Stimulated activated CD8-positive, alpha-beta memory T cell treated with anti-CD3 and anti-CD28 coated beads, Interleukin-2, amount 100 ng/mL, for 1 hour (primary cell): Measurements from ENCODE around the gene KRT32.

Source experiments
- DNase-seq, 2 donors: peaks; one replicate each; pipeline ENCODE4 v3.0.0-alpha.2; 2020; ENCODE audit warnings: low read depth in 2 of 2

KRT32 gene

DNA sequence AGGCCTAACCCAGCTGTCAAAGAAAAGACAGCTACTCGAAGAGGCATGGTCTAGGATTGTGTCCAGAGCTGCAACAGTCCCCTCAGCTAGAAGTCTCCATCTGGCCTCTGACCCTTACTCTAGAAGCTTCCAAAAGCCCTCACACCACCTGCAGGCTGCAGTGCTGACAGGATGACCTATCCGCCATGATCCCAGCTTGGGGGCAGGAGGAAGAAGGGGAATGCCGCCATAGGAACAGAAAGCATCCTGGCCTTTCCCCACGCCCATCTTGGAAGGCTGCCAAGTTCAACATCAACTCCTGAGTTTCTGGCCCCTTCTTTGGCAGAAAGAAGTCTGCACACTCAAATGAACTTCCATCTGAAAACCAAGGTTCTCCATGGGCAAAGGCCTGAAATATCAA, 25.6 kb upstream of the KRT32 start:
- DNase-seq, result no peak

DNA sequence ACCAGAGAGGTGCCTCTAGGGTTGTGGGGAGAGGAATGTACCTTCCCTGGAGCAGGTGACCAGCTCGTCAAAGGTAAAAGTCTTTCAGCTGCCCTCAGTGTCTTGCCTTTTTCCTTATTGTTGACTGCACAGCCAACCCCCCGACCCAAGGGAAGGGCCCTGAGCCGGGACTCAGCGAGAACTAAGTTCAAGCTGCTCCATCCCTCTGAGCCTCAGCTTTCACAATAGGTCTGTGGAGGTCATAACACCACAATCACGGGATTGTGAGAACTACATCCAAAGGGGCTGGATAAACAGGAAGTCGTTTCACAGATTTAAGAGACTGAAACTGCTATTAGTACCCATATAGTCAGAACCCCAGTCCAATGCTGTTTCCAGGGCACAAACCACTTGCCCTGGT, 25.2 kb upstream of the KRT32 start:
- no peak for DNase-seq

- DNase-seq, result no peak
Measured at GRCh38 chr17:41491476-41491875, 24.3 kb upstream of the KRT32 start.

- DNase-seq, result no peak
Measured at GRCh38 chr17:41490000-41490990, 23.1 kb upstream of the KRT32 start.

- DNase-seq, result no peak
Measured at GRCh38 chr17:41489531-41489930, 22.3 kb upstream of the KRT32 start, which contains the start of gene KRT36. Gene KRT36, minus strand, starts transcription at chr17:41489910. Its CDS starts 46 bp downstream, at chr17:41489864.

DNA sequence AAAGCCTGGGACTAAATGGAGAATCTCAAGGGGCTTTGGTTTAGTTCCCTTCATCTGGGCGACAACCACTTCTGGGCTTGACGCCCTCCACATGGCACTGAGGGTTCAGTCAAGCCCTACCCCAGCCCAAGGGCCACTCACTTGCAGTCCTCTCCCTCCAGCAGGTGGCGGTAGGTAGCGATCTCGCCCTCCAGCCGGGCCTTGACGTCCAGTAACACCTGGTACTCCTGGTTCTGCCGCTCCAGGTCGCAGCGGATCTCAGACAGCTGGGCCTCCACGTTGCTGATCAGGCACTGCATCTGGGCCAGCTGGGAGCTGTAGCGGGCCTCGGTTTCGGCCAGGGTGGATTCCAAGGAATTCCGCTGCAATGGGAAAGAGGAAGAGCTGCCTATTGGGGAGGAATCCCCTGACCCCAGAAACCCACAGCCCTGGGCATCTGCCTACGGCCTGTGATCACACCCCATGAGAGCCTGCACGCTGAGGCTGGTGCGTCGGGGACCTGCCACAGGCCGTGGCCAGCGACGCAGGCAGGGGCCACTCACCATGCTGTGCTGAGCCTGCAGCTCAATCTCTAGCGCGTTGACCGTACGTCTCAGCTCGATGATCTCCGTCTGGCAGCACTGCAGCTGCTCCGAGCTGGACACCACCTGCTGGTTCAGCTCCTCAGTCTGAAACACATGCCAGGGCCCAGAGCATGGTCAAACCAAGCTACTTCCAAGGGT, 19.8 kb upstream of the KRT32 start:
- no peak for DNase-seq

DNA sequence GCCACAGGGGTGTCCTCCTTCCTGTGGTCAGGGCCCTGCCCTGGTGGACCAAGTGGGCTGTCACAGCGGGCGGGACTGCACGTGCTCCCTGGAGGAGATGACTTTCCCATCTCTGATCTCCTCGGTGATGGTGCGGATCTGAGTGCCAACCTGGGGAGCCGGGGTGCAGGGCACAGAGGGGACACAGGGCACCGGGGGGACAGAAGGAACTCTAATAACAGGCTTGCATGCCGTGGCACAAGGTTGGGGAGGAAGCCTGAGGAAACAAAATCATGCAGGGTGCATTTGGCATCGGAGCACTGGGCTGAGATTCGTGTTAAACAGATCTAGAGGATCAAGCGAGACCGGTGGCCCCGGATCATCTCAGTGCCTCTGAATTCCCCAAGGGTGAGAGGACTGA, 19.1 kb upstream of the KRT32 start:
- no peak for DNase-seq

DNA sequence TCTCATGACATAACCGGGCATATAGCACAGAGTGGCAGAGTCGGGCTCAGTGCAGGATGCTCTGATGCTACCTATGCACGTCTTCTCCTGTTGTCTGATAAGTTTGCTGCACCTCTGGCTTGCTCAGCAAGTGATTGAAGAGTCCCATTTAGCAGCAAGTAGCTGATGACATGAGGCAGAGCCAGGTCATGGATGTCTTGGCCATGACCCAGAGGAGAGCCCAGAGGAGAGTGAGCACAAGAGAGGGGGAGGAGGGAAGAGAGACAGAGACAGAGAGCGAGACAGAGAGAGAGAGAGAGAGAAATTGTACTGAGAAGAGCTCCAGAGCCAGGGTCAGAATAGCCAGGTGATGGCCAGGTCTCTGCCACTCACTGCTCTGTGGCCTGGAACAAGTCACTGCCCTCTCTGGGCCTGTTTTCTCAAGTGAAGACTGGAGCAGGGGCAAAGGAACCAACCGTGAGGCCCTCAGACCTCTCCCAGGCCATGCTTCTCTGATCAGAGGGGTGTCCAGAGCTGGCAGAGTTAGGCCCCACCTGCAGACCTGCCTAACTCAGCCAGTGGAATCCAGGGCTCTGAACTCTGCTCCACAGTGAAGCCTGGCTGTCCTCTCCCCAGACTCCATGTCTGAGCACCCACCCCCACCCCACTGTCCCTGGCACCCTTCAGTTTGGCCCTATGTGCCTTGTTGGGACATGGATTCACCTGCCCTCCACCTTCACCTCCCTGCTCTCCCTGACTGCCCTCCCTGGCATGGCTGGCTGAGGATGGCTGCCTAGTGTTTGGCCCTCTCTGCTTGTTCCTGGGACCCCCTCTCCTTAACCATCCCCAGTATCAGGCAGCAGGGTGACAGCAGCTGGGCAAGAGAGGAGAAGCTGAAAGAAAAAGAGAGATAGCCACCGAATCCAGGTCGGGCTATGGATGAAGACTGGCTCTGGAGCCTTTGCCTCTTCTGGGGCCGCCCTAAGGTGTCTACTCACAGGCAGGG, 18.0 kb upstream of the KRT32 start:
- no peak for DNase-seq

- DNase-seq, result no peak
Measured at GRCh38 chr17:41483991-41484826, 17.0 kb upstream of the KRT32 start.

- DNase-seq, result no peak
Measured at GRCh38 chr17:41483531-41483930, 16.3 kb upstream of the KRT32 start.

- DNase-seq, result no peak
Measured at GRCh38 chr17:41481036-41481435, 13.8 kb upstream of the KRT32 start, which contains the start of gene KRT35. Gene KRT35, minus strand, starts transcription at chr17:41481151. Its CDS starts 54 bp downstream, at chr17:41481097.

DNA sequence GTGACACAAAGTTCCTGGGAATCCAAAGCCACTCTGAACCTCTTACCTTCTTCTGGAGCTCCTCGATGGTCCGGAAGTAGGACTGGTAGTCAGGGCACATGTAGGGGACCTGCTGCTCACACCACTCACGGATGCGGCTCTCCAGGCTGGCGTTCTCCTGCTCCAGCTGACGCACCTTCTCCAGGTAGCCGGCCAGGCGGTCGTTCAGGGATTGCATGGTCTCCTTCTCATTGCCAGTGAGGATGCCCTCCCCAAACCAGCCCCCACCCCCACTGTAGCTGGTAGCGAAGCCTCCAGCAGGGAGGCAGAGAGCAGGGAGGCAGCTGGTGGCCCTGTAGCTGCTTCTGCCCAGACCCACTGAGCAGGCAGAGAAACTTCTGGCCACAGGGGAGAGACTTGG, 13.4 kb upstream of the KRT32 start:
- DNase-seq, result no peak

- no peak for DNase-seq
Measured at GRCh38 chr17:41480136-41480535, 12.9 kb upstream of the KRT32 start.

DNA sequence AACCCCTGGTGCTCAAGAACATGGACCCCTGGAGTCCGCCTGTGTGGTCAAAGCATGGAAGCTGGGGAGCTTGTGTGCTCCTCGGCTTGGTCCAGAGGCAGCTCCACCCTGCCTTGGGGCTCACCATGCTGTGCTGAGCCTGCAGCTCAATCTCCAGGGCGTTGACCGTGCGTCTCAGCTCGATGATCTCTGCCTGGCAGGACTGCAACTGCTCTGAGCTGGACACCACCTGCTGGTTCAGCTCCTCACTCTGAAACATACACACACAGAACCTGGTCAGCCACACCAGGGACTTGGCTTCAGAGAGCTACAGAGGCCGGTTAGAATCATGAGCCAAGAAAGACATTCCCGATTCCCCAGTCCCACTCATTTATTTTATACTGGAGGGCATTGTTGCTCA, 11.1 kb upstream of the KRT32 start:
- DNase-seq, result no peak

GRCh38 chr17:41476866-41477815, 10.0 kb upstream of the KRT32 start:
- DNase-seq, result no peak

GRCh38 chr17:41475421-41475820, 8.2 kb upstream of the KRT32 start:
- DNase-seq, result no peak

- DNase-seq, result no peak
Measured at GRCh38 chr17:41474863-41475262, 7.7 kb upstream of the KRT32 start.

DNA sequence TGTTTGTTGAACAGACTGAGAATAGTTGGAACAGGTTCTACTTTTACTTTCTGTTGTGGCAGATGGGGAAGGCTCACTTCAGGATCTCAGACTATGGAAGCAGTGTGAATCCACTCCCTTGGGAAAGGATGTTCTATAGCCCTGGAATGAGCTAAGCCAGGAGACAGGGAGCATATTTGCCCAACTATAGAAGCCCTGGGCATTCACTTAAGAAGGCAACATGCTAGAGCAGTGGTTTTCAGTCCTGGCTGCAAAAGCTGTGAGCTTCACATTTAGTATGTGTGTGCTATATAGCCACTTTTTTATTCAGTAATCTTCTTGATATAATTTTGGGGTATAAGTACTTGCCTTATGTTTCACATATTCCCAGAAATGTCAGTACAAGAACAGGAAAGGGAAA, 1.2 kb upstream of the KRT32 start:
- DNase-seq, result no peak

DNA sequence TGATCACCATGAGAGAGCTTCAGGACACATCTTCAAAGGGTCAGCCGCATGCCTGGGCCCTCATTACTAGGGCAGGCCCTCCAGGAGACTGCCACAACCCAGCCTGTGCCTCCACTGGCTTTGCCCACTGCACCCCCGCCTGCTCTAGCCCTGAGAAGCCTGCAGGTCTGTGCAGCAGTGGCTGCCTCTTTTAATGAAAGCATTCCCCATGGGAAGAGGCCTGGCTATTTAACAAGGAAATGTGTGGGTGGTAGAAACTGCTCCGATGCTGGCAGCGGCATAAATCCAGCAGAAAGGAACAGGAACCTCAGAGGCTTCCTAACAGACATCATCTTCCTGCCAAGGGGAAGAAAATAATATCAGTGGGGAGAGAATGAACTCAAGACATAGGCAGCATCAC, 375 bp upstream of the KRT32 start:
- DNase-seq, result no peak
